PC-9 (cell line): Measurements from ENCODE around the gene CD3D. TPM values are rescaled to one million over a fixed set of nuclear protein-coding genes. Genes with fewer than 3 reads are reported as not detected.

Source experiments
- BruUV-seq: library from RNA; stranded (reverse); fragments of 400-500 nt; replicated peaks from 2 replicates; lab custom pipeline; 2021; lab: Mats Ljungman, UMichigan
- CTCF ChIA-PET: fragments of 300-600 bp; sonication (Branson Sonifier 250); formaldehyde crosslinking; loops from one replicate; lab custom pipeline; 2022; ENCODE audit warnings: antibody characterized with exemption; lab: Charles Lee
- POLR2A ChIA-PET: fragments of 300-600 bp; sonication (Branson Sonifier 250); formaldehyde crosslinking; loops from one replicate; lab custom pipeline; 2022; ENCODE audit warnings: antibody characterized with exemption; ENCODE audit not compliant: unreplicated experiment; lab: Charles Lee
- DNase-seq, 2 experiments: peaks; one replicate each; pipeline versions ENCODE4 v3.0.0 to v3.0.0-alpha.2; 2015 to 2022; ENCODE audit warnings: mixed read lengths in 1 of 2
- H2AFZ ChIP-seq: fragments of 200-600 bp; sonication (generic); 2 replicates; pipeline ENCODE4 v1.8.1; 2017; ENCODE audit warnings: antibody characterized with exemption
- H3F3A ChIP-seq: fragments of 200-600 bp; sonication (generic); 2 replicates; pipeline ENCODE4 v1.8.1; 2017; ENCODE audit warnings: antibody characterized with exemption, mild to moderate bottlenecking, low read depth; ENCODE audit not compliant: insufficient read depth
- H3K27ac ChIP-seq: fragments of 200-600 bp; sonication (generic); 2 replicates; pipeline ENCODE4 v1.6.1; 2016; ENCODE audit warnings: mixed run types
- H3K27me3 ChIP-seq: fragments of 200-600 bp; sonication (generic); 2 replicates; pipeline ENCODE4 v1.6.1; 2016; ENCODE audit warnings: low read depth, mixed run types; ENCODE audit not compliant: insufficient read depth
- H3K36me3 ChIP-seq: fragments of 200-600 bp; sonication (generic); 2 replicates; pipeline ENCODE4 v1.6.1; 2016; ENCODE audit warnings: low read depth, mixed run types
- H3K4me1 ChIP-seq: fragments of 200-600 bp; sonication (generic); replicated peaks from 2 replicates; pipeline ENCODE4 v1.6.1; 2016; ENCODE audit warnings: mixed run types; ENCODE audit not compliant: insufficient read depth
- H3K4me2 ChIP-seq: fragments of 200-600 bp; sonication (generic); 2 replicates; pipeline ENCODE4 v1.6.1; 2017; ENCODE audit warnings: mixed run types
- H3K4me3 ChIP-seq: fragments of 200-600 bp; sonication (generic); 2 replicates; pipeline ENCODE4 v1.6.1; 2016; ENCODE audit warnings: mixed run types
- H3K79me2 ChIP-seq: fragments of 200-600 bp; sonication (generic); 2 replicates; pipeline ENCODE4 v1.6.1; 2017; ENCODE audit warnings: low read depth, mixed run types
- H3K9me2 ChIP-seq: fragments of 200-600 bp; sonication (generic); 2 replicates; pipeline ENCODE4 v1.8.1; 2017; ENCODE audit warnings: mild to moderate bottlenecking; ENCODE audit not compliant: insufficient read depth
- H3K9me3 ChIP-seq: fragments of 200-600 bp; sonication (generic); 2 replicates; pipeline ENCODE4 v1.8.1; 2016; ENCODE audit warnings: low read depth; ENCODE audit not compliant: insufficient read depth
- H4K20me1 ChIP-seq: fragments of 200-600 bp; sonication (generic); 2 replicates; pipeline ENCODE4 v1.8.1; 2017; ENCODE audit not compliant: insufficient read depth
- CTCF ChIP-seq: fragments of 200-600 bp; sonication (generic); conservative IDR thresholded peaks from 2 replicates; pipeline ENCODE4 v1.6.1; 2017; ENCODE audit warnings: mixed run types, antibody characterized with exemption, mild to moderate bottlenecking, moderate library complexity
- EZH2 ChIP-seq: fragments of 200-600 bp; sonication (generic); IDR thresholded peaks from 2 replicates; pipeline ENCODE4 v1.8.0; 2017; ENCODE audit warnings: antibody characterized with exemption, low read depth
- intact Hi-C: fragments of 100-400 bp; cut with micrococcal nuclease; formaldehyde crosslinking; loops from one replicate; pipeline ENCODE4 v1.10.0; 2022; ENCODE audit not compliant: unreplicated experiment
- total RNA-seq: library from RNA; stranded (reverse); gene quantifications from 2 replicates; pipeline ENCODE4 v1.2.3, GENCODE V29; 2021

Gene CD3D
- total RNA-seq, 1 experiment from 2014 or later, result not detected

DNA sequence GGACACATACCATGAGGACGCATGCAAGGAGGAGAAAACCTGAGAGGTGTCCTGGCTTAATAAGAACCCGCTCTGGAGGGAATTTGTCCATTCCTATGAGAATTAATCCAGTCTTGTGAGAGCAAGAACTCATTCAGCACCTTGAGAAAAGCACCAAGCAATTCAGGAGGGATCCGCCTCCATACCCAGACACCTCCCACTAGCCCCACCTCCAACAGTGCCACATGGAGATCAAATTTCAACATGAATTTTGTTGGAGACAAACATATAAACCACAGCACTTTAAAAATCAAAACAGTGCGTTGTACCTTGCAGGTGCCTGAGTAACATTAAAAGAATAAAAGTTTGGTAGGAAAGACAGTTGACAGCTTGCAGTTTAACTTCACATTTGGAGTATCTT lies 28.3 kb upstream of the CD3D start:
- H3K27ac ChIP-seq, result no peak overlapping the region
- no peak overlapping the region for H2AFZ ChIP-seq
- H3K9me2 ChIP-seq, result no peaks in the 10 kb centered on the region
- H3F3A ChIP-seq, result 0 out of 2 replicates have a peak, but pooled peaks cover 3% of the 10 kb centered on the region
- no peaks in the 10 kb centered on the region for H3K4me1 ChIP-seq
- no peaks in the 10 kb centered on the region for H3K9me3 ChIP-seq
- no peaks in the 10 kb centered on the region for H3K27me3 ChIP-seq
- TF ChIP-seq EZH2 (no peak), CTCF (no peak)
- H3K4me2 ChIP-seq, result no peak overlapping the region
- H3K36me3 ChIP-seq, result peaks cover 55% of the 10 kb centered on the region
- no TSS peak for BruUV-seq
- intact Hi-C loops, result no loop called here
- no peak for DNase-seq
- no peaks in the 10 kb centered on the region for H3K79me2 ChIP-seq
- H4K20me1 ChIP-seq, result no peaks in the 10 kb centered on the region; the same call in 1 of the 2 replicates
- POLR2A ChIA-PET, result no interaction called here
- no peak overlapping the region for H3K4me3 ChIP-seq
- CTCF ChIA-PET, result interaction anchor here (0.6 kb wide), 1 partner anchor 61 kb away, joined by 4 read pairs; no protein-coding TSS in a partner anchor

DNA sequence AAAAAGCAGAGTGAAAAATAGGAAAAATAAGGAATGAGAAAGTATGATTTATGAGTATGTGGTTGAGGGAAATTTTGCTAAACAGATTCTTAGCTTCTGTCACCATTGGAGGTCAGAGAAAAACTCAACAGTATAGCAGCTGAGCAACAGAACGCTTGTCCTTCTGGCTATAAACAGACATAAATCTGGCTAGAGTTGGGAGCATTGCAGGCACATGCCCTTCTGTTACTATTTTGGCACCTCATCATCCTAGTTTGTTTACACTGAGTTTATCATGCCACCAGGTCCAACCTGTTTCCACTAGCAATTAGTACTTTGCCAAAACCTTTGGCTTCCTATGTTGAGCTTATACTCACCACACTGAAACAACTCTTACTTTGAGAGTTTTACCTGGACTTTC lies 23.8 kb upstream of the CD3D start:
- H3K4me3 ChIP-seq, result no peak overlapping the region
- no peaks in the 10 kb centered on the region for H3K4me1 ChIP-seq
- BruUV-seq, result no TSS peak
- H3K36me3 ChIP-seq, result peaks cover 47% of the 10 kb centered on the region
- POLR2A ChIA-PET, result no interaction called here
- peaks cover 21% of the 10 kb centered on the region for H3K79me2 ChIP-seq
- no peak overlapping the region for H2AFZ ChIP-seq
- H3K9me3 ChIP-seq, result no peaks in the 10 kb centered on the region
- no peaks in the 10 kb centered on the region for H3K27me3 ChIP-seq
- DNase-seq, result no peak
- no peaks in the 10 kb centered on the region for H3K9me2 ChIP-seq
- CTCF ChIA-PET, result no interaction called here
- TF ChIP-seq EZH2 (no peak), CTCF (no peak)
- H3F3A ChIP-seq, result 0 out of 2 replicates have a peak, but pooled peaks cover 3% of the 10 kb centered on the region
- H3K27ac ChIP-seq, result no peak overlapping the region
- intact Hi-C loops, result no loop called here
- H3K4me2 ChIP-seq, result no peak overlapping the region
- H4K20me1 ChIP-seq, result peaks cover 10% of the 10 kb centered on the region

GRCh38 chr11:118364956-118365615 lies 22.6 kb upstream of the CD3D start:
- Histone ChIP-seq H3K4me3 (no peak overlapping the region), H3K4me2 (no peak overlapping the region), H3K27ac (no peak overlapping the region), H3K9me2 (no peaks in the 10 kb centered on the region), H3K36me3 (peaks cover 37% of the 10 kb centered on the region), H4K20me1 (peaks cover 10% of the 10 kb centered on the region), H2AFZ (no peak overlapping the region), H3F3A (no peaks in the 10 kb centered on the region), H3K4me1 (peaks cover 11% of the 10 kb centered on the region; the same call in 1 of the 2 replicates), H3K27me3 (no peaks in the 10 kb centered on the region), H3K79me2 (peaks cover 33% of the 10 kb centered on the region), H3K9me3 (no peaks in the 10 kb centered on the region)
- BruUV-seq, result no TSS peak
- no peak for TF ChIP-seq CTCF
- no peak for TF ChIP-seq EZH2
- intact Hi-C loops, result no loop called here
- ChIA-PET CTCF (no interaction called here), POLR2A (no interaction called here)
- no peak for DNase-seq
